ENCODE results near the gene ACAD10.

DNA sequence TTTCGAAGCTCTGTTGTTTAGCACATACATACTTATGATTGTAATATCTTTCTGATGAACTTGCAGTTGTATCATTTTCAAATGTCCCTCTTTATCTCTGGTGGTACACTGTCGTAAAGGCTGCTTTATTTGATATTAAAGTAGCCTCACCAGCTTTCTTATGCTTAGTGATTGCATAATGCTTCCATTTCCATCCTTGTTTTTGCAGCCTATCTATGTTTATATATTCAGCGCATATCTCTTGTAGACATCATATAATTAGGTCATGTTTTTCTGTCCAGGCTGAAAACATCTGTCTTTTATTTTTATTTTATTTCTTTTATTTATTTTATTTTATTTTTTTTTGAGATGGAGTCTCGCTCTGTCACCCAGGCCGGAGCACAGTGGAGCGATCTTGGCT, 34.6 kb downstream of the ACAD10 start:
- TF ChIP-seq, protein P1, sequence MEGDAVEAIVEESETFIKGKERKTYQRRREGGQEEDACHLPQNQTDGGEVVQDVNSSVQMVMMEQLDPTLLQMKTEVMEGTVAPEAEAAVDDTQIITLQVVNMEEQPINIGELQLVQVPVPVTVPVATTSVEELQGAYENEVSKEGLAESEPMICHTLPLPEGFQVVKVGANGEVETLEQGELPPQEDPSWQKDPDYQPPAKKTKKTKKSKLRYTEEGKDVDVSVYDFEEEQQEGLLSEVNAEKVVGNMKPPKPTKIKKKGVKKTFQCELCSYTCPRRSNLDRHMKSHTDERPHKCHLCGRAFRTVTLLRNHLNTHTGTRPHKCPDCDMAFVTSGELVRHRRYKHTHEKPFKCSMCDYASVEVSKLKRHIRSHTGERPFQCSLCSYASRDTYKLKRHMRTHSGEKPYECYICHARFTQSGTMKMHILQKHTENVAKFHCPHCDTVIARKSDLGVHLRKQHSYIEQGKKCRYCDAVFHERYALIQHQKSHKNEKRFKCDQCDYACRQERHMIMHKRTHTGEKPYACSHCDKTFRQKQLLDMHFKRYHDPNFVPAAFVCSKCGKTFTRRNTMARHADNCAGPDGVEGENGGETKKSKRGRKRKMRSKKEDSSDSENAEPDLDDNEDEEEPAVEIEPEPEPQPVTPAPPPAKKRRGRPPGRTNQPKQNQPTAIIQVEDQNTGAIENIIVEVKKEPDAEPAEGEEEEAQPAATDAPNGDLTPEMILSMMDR (IDR thresholded peaks at IDR 0.05), result no peak
- no peak for TF ChIP-seq EP300 (IDR thresholded peaks at IDR 0.05)
- no peak for TF ChIP-seq POLR2A (IDR thresholded peaks at IDR 0.05)
